ENCODE data around the gene SPATA2.
A peak's percentile ranks its signal among the peaks of the same experiment; 100 is the strongest.
"Not testable (repeated sequence)": the region's sequence is repeated elsewhere in the genome, so short reads cannot be mapped to it uniquely, and the experiment has no call there.

Gene SPATA2, protein sequence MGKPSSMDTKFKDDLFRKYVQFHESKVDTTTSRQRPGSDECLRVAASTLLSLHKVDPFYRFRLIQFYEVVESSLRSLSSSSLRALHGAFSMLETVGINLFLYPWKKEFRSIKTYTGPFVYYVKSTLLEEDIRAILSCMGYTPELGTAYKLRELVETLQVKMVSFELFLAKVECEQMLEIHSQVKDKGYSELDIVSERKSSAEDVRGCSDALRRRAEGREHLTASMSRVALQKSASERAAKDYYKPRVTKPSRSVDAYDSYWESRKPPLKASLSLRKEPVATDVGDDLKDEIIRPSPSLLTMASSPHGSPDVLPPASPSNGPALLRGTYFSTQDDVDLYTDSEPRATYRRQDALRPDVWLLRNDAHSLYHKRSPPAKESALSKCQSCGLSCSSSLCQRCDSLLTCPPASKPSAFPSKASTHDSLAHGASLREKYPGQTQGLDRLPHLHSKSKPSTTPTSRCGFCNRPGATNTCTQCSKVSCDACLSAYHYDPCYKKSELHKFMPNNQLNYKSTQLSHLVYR

DNA sequence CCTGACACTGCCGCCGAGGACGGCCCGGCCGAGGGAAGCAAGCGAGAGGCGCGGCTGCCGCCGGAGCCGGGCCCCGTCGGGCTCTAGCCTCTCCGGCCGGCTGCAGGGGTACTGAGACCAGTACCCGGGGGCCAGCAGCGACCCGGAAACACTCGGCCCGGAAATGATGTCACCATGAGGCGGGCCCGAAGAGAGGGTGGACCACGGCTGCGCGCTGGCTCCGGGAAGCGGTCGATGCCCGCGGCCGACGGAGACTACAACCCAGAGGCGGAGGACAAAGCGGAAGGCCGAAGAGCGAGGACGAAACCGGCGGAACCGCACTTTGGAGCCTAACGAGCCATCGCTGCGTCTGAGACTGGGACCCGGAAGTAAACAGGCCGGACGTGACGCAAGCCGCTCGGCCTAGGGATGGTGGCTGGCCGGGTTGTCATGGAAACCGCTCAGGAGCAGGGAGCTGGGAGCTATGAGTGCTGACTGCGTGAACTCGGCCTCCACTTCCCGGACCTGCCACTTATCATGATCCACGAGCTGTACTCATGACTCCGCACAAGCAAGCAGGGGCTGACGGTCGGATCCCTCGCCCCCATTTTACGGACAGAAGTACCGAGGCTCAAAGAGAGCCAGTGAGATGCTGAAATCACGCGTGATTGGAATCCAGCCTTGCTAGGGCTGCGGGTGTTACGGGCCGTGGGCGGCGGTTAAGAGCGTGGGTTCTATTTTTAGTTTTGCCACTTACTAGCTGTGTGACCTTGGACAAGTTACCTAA lies at the start of gene SPATA2:
Gene SPATA2 (minus strand): TSS at position 150 of the 766 bp plus-strand sequence. CDS start 7,039 bp downstream, outside the sequence.
- peak; percentile 93 to 97 for DNase-seq

DNA sequence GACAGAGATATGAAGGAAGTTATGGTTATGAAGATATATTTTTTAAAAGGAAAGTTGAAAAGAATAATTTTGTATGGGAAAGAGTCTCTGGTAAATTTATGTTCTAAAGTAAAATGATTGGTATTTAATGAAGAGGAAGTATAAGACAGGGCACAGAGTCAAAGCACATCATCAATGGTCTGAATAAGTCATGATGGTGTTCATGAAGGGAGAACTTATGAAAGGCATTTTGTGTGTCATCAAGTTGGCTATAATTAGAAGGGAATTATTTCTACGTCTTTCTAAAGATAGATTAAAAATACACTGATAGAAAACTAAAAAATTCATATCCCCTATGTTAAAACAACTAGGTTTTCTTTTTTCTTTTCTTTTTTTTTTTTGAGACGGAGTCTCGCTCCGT lies 46.1 kb upstream of the SPATA2 start:
- no peak for DNase-seq

DNA sequence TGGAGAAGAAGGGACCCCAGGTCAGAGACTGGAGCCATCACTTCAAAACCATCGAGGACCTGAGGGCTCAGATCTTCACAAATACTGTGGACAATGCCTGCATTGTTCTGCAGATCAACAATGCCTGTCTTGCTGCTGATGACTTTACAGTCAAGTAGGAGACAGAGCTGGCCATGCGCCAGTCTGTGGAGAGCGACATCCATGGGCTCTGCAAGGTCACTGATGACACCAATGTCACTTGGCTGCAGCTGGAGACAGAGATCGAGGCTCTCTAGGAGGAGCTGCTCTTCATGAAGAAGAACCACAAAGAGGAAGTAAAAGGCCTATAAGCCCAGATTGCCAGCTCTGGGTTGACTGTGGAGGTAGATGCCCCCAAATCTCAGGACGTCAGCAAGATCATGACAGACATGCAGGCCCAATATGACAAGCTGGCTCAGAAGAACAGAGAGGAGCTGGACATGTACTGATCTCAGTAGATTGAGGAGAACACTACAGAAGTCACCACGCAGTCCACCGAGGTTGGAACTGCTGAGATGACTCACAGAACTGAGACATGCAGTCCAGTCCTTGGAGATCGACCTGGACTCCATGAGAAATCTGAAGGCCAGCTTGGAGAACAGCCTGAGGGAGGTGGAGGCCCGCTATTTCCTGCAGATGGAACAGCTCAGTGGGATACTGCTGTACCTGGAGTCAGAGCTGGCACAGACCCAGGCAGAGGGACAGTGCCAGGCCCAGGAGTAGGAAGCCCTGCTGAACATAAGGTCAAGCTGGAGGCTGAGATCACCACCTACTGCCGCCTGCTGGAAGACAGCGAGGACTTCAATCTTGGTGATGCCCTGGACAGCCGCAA lies 42.0 kb upstream of the SPATA2 start:
- not testable (repeated sequence) for DNase-seq

DNA sequence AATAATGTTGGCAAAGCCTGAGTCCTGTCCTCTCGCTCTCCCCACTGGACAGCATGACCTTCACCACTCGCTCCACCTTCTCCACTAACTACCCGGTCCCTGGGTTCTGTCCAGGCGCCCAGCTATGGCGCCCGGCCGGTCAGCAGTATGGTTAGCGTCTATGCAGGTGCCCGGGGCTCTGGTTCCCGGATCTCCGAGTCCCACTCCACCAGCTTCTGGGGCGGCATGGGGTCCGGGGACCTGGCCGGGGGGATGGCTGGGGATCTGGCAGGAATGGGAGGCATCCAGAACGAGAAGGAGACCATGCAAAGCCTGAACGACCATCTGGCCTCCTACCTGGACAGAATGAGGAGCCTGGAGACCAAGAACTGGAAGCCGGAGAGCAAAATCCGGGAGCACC lies 41.4 kb upstream of the SPATA2 start:
- no peak for DNase-seq

DNA sequence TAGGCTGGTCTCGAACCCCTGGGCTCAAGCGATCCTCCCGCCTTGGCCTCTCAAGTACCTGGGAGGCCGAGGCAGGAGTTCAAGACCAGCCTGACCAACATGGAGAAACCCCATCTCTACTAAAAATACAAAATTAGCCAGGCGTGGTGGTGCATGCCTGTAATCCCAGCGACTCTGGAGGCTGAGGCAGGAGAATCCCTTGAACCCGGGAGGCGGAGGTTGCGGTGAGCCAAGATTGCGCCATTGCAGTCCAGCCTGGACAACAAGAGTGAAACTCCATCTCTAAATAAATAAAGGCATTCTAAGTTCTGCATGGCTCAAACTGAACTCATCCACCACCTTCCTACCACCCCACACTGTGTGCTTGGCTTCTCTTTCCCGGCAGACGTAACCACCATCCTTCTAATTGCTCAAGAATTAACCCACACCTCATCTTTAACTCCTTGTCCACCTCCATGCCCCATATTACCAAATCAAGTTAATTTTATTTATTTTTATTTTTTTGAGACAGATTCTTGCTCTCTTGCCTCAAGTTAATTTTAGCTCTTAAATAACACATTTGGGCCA lies 40.6 kb upstream of the SPATA2 start:
- DNase-seq, result not testable (repeated sequence)

DNA sequence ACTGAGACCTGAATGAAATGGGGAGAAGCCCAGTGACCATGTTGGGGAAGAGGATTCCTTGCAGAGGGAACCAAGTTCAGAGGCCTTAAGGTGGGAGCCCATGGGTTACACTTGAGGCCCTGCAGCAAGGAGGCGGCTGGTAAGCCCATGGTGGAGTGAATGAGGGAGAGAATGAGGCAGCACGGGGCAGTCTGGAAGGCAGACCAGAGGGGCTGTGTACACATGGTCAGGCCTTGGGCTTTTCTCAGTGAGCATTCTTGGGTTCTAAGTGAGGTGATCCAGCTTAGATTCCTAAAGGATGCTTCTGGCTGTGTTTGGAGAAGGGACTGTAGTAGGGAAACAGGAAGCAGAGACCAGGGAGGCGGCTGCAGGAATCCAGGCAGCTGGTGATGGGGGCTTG lies 39.8 kb upstream of the SPATA2 start:
- no peak for DNase-seq

DNA sequence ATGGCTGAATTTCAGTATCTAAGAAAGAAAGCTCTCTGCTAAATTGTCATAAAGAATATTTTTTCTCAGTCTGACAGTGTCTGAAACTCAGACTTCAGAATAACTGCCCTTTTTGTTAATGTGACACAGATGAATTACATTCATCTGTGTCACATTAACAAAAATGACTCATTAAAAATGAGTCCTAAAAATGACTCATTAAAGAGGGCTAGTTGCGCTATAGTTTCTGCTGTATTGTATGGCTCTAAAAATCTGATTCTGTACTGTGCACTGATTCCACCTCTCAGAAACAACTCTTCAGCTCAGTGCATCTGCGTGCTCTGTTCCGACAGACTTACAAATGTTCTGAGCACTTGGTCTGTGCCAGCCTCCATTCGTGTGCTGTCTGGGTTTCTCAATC lies 35.8 kb upstream of the SPATA2 start:
- DNase-seq, result no peak

DNA sequence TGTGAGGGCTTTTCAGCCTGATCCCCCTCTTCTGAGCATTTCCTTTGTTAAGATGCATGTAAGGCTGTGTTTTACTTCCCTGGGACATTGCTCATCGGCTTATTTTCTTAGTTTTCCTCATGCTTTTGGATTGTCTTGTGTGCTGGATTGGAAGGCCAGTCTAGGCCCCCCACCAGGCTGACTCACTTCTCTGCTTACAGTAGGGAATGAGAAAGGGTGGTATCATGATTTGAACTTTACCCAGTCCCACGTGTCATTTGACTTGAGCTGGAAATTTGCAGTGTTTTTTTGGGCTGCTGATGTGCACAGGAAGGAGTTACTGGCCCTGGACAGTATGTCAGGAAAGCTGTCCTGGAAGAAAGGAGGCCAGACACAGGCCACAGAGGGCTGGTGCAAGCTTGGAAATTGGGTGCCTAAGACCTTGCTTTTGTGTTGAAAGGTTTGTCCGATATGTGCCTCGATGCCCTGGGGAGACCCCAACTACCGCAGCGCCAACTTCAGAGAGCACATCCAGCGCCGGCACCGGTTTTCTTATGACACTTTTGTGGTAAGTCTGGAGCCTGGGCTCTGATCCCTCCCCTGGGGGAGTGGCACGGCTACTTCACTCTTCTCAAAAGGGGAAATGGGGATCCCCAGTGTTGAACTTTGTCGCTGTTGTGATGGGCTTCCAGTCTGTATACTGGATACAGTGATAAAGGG lies 33.6 kb upstream of the SPATA2 start:
- DNase-seq, result peak in 1 of 2 donors; percentile 42

DNA sequence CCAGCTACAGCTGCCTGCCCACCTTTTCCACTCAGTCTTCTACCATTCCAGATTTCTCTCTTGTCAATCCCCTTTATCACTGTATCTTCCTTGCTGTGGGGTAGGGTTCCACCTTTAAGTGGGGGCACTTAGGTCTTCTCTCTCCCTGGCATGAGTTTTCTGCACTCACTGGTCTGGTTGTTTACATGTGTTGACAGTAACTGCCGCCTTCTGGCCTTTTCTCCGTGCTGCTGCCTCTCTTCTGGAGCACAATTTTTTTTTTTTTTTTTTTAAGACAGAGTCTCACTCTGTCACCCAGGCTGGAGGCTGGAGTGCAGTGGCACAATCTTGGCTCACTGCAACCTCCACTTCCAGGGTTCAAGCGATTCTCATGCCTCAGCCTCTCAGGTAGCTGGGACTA lies 32.8 kb upstream of the SPATA2 start:
- DNase-seq, result no peak

DNA sequence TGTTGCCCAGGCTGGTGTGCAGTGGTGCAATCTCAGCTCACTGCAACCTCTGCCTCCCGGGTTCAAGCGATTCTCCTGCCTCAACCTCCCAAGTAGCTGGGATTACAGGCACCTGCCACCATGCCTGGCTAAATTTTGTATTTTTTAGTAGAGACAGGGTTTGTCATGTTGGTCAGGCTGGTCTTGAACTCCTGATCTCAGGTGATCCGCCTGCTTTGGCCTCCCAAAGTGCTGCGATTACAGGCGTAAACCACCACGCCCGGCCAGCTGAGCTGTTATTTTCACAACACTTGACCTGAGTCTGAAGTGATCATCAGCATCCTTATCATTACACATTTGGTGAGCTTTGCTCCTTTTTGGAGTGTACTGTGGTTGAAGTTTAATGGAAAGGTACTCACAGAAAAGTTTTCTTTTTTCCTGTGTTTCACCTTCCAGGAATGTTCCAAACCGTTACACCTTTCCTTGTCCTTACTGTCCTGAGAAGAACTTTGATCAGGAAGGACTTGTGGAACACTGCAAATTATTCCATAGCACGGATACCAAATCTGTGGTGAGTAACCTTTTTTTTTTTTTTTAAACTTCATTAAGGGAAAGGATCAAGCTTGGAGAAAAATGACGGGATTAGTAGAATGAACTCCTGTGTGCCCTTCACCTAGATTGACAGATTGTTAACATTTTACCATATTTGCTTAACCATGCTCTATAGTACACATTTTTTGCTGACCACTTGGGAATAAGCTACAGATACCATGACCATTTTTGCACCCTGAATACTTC lies 30.6 kb upstream of the SPATA2 start:
- DNase-seq, result no peak

DNA sequence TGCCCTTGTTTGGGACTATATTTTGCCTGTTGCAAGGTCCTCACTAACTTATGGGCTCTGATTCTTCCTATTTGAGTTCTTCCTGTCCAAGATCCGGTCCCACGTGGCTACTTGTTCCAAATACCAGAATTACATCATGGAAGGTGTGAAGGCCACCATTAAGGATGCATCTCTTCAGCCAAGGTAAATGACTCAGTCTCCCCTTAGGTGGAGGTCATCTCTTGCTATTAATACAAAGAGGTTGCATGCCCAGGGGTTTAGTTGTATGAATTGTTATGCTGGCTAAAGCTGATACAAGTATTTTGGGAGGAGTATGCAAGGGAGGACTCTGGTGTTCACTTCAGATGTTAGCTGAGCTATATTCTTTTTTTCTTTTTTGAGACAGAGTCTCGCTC lies 30.0 kb upstream of the SPATA2 start:
- no peak for DNase-seq

DNA sequence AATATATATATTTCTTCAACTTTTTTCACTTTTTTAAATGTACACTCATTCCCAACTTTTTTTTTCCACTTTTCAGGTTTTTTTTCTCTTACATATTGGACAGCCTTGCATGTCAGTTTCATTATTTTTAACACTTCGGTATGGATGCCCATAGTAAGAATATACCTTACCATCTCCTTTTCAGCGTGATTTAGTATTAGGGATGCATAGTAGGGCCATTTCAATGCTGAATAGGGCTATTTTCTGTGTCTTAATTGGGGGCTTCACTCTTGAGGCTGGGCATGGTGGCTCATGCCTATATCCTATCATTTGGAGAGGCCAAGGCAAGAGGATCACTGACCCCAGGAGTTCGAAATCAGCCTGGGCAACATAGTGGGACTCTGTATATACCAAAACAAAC lies 27.6 kb upstream of the SPATA2 start:
- DNase-seq, result no peak

DNA sequence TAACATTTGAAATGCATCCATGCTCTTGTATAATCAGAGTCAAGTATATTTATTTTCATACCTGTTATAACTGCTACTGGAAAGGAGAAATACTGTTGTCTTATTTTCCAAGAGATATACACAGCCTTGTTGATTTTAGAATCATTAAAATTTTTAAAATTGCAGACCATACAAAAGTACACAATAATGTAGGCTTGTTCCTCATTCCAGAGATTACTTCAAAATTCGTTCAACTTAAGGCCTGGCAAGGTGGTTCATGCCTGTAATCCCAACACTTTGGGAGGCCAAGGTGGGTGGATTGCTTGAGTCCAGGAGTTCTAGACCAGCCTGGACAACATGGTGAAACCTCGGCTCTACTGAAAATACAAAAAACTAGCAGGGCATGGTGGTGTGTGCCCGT lies 27.0 kb upstream of the SPATA2 start:
- DNase-seq, result no peak

DNA sequence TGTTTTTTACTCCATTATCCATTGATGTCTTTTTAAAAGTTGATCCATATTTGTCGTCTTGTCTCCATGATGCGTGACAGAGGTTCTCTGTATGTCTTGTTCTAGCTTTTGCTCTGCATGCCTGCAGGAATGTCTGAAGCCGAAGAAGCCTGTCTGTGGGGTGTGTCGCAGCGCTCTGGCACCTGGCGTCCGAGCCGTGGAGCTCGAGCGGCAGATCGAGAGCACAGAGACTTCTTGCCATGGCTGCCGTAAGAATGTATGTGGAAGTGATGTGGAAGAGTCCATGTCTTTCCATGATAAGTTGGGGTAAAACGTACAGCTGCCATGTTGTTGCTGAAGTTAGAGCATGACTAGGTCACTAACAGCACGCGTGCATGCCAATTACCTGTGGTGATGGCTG lies 26.1 kb upstream of the SPATA2 start:
- DNase-seq, result no peak

DNA sequence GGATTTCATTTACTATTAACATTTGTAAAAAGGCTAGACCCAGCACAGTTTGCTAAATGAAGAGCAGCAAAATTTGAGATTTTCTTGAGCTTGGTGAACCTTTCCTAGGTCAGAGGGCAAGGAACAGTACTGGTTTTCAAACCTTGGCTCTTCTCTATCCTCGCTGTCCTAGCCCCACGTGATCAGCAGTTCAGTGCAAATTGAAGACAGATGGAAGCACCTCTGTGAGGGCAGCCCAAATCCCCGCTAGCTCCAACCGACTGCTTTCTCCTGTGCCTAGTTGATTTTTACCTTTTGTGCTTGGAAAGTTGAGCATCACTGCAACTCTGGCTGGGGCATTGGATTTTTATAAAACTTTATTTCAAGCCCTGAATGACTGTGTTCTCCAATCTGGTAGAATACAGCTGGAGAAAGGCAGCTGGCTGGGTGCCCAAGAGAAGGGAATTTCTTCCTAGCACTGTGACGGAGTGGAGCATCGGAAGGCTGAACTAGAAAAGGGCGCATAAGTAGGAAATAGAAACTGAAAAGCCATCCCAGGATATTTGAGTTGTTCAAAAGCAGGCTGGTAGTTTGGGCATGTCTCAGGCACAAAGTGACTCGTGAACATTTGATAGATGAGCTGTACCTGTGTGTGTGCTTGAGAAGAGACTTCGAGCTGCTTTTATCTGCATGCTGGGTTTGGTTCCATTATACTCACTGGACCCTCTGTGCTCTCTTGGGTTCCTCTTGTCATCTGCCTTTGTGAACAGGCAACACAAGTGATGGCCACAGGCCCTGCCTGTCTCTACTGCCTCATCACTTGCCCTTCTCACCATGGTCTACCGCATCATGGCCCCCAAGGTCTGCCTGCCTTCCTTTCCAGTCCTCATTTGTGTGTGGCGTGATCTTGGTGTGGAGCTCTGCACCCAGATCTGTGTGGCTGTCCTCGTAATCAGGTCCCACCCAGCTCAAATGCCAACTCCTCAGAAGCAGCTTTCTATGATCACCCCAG lies 23.1 kb upstream of the SPATA2 start:
- DNase-seq, result no peak

DNA sequence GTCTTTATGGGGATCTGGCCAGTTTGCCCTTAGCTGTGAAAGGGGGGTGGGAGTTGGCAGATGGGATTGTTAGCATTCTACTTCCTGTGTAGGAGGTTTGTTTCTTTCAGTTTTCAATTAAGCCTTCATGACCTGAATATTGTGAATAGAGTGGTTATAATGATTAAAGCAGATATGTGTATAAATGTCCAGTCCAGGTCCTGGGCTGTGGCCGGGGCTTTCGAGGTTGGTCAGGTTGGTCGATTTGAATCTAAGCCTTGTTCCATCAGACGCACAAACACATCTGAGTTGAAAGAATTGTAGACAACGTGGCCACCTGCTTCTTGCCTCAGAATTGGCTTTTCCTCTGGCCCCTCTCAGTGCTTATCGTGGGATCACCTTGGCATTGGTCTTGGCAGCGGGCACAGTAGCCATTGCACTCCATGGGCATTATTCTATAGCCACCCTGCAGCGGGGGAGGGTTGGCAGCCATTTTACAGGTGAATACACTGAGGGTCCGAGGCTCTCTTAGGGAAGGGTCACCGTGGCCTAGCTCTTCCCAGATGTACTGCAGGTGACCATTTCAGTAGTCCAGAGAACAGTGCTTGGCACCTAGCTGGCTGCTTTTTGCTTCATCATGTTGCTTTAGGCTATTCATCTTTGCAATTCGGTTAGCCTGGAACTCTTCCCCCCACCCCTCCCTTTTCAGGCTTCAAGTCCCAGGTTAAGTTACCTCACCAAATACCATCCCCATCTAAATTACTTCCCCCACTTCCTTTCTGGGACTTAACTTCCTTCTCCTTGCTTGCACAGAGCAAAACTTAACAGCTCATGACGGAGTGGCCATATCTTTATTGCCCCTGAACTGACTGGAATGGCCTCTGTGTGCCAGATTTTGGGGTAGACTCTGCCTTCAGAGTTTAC lies 21.9 kb upstream of the SPATA2 start:
- DNase-seq, result peak in 1 of 2 donors; percentile 31

DNA sequence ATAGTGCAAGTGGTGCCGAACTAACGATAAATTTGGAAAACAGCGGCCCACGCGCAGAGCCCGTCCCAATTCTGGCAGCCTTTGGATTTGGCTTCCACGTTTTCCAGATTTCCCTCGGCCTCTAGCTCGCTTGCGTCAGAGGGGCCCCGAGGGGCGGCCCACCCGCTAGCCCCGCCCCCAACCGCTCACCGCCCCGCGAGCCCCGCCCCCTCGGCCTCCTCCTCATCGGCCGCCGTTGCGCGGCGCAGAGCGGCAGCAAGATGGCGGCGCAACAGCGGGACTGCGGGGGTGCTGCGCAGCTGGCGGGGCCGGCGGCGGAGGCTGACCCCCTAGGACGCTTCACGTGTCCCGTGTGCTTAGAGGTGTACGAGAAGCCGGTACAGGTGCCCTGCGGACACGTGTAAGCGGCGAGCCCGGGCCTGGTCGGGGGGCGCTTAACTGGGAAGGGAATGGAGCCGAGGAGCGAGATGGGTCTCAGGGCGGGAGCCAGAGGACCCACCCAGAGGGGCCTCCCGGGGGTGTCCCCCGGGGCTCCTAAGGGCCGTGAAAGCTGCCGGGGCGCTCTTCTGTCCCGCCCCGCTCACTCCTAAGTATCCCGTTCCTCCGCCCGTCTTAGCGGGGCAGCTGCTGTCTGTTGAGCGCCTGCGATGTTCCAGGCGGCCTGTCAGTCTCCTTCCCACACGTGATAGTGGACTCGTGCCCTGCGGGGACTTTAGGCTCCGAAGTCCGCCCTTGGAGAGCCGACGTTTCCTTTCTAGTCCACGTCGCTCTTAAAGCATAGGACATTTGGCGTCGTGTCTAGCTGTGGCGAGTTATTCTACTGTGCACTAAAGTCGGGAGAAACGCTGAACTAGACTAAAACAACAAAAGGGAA lies 21.1 kb upstream of the SPATA2 start, which contains the start of gene RNF114:
Gene RNF114 (plus strand): TSS at position 245 of the 874 bp plus-strand sequence. CDS start 16 bp downstream, at position 261.
- DNase-seq, result peak; percentile 81 to 97

DNA sequence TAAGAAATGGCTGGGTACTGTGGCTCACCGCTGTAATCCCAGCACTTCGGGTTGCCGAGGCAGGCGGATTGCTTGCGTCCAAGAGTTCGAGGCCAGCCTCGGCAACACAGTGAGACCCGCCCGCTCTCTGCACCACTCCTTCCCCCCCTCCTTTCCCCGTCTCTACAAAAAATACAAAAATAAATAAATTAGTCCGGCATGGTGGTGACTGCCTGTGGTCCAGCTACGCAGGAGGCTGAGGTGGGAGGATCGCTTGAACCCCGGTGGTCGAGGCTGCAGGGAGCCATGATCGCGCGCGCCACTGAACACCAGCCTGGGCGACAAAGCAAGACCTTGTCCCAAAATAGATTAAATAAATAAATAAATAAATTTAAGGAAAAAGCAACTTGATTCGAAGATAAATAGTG lies 20.4 kb upstream of the SPATA2 start:
- no peak for DNase-seq
